ENCODE results near the gene TP53I11. TPM values are rescaled to one million over a fixed set of nuclear protein-coding genes. Genes with fewer than 3 reads are reported as not detected.
A peak's percentile ranks its signal among the peaks of the same experiment; 100 is the strongest.

The TP53I11 gene
- total RNA-seq, 1 experiment from 2014 or later: 94.2 TPM

- no peaks in the 10 kb centered on the region for H4K20me1 ChIP-seq (ENCODE audit: control insufficient read depth, insufficient read depth, insufficient read length)
- H2BK120ac ChIP-seq (ENCODE audit: low read depth, low read length, poor library complexity, severe bottlenecking): no peak overlapping the region
- H3K27me3 ChIP-seq (ENCODE audit: insufficient read depth, low read length): no peaks in the 10 kb centered on the region
- H3K23me2 ChIP-seq (ENCODE audit: insufficient read length, low read depth, low read length, poor library complexity, severe bottlenecking): no peaks in the 10 kb centered on the region
- no peaks in the 10 kb centered on the region for H3K27me3 Mint-ChIP-seq (ENCODE audit: low read depth)
- no peak overlapping the region for H3K23ac ChIP-seq (ENCODE audit: insufficient read length, low read depth, low read length)
- H3K56ac ChIP-seq (ENCODE audit: insufficient read length, low read depth, low read length): no peak overlapping the region
- no peak overlapping the region for H2AFZ ChIP-seq (ENCODE audit: low read length)
- H3K18ac ChIP-seq (ENCODE audit: insufficient read length, low read depth, low read length): no peak overlapping the region
- no peak overlapping the region for H4K5ac ChIP-seq (ENCODE audit: insufficient read length, low read depth, low read length)
- H3K9ac ChIP-seq (ENCODE audit: extremely low read depth, insufficient read length, low read length): no peak overlapping the region
- no peak overlapping the region for H2BK15ac ChIP-seq (ENCODE audit: low read depth, low read length)
- H3K36me3 Mint-ChIP-seq (ENCODE audit: insufficient read depth in 1 of 3, low read depth in 3 of 3): peaks cover 2 to 29% (median 25%) of the 10 kb centered on the region in 3 experiments; a peak in 6 of 7 replicates
- no peak overlapping the region for H3K4me2 ChIP-seq (ENCODE audit: insufficient read depth, insufficient read length, low read length)
- no peak overlapping the region for H2BK5ac ChIP-seq (ENCODE audit: insufficient read length, low read length)
- H3K4me1 ChIP-seq (ENCODE audit: insufficient read depth, low read length): peaks cover 2% of the 10 kb centered on the region; the same call in 1 of the 2 replicates
- no peak overlapping the region for H3K27ac ChIP-seq (ENCODE audit: insufficient read length, low read depth, low read length)
- no peak overlapping the region for H3K4ac ChIP-seq (ENCODE audit: low read depth, low read length)
- H2AK5ac ChIP-seq (ENCODE audit: insufficient read length, low read length): no peak overlapping the region
- H3K4me3 Mint-ChIP-seq: no peak overlapping the region
- H3K14ac ChIP-seq (ENCODE audit: insufficient read depth, low read length): no peak overlapping the region
- peaks cover 0 to 3% of the 10 kb centered on the region in 2 experiments; a peak in 2 of 5 replicates for H3K9me3 Mint-ChIP-seq
- H3K9me3 ChIP-seq (ENCODE audit: control insufficient read depth, low read depth, low read length): no peaks in the 10 kb centered on the region
- H3K79me2 ChIP-seq (ENCODE audit: insufficient read depth, low read length): no peaks in the 10 kb centered on the region
- H3K27ac Mint-ChIP-seq: peak overlapping the region in 2 of 3 experiments; percentile 67 to 87; a peak in 2 of 7 replicates
- DNase-seq: no peak
- H2BK20ac ChIP-seq (ENCODE audit: low read depth, low read length, poor library complexity, severe bottlenecking): no peak overlapping the region
- peaks cover 33 to 69% of the 10 kb centered on the region in 2 experiments for H3K4me1 Mint-ChIP-seq
- H3K79me1 ChIP-seq (ENCODE audit: insufficient read depth, low read depth, low read length, poor library complexity, severe bottlenecking): no peaks in the 10 kb centered on the region
- no peak overlapping the region for H2BK12ac ChIP-seq (ENCODE audit: insufficient read length, low read depth, low read length)
- H4K8ac ChIP-seq (replicated peaks; ENCODE audit: insufficient read length, low read depth, low read length): no peak overlapping the region
- H3T11ph ChIP-seq (ENCODE audit: low read length): no peak overlapping the region
- no peak for TF ChIP-seq CTCF (conservative IDR thresholded peaks at IDR 0.05)
- WGBS (ENCODE audit: extremely low coverage, insufficient read length, low lambda C conversion rate): no CpG with 5 or more reads among the region's 7 CpGs
- H4K91ac ChIP-seq (ENCODE audit: insufficient read length, low read depth, low read length): no peak overlapping the region
These were observed 10.3 kb downstream of the TP53I11 start for GRCh38 chr11:44940404-44940803.
